Measurements from ENCODE around the gene TMEM165.
"Not testable (repeated sequence)": the region's sequence is repeated elsewhere in the genome, so short reads cannot be mapped to it uniquely, and the experiment has no call there.

The TMEM165 gene

DNA sequence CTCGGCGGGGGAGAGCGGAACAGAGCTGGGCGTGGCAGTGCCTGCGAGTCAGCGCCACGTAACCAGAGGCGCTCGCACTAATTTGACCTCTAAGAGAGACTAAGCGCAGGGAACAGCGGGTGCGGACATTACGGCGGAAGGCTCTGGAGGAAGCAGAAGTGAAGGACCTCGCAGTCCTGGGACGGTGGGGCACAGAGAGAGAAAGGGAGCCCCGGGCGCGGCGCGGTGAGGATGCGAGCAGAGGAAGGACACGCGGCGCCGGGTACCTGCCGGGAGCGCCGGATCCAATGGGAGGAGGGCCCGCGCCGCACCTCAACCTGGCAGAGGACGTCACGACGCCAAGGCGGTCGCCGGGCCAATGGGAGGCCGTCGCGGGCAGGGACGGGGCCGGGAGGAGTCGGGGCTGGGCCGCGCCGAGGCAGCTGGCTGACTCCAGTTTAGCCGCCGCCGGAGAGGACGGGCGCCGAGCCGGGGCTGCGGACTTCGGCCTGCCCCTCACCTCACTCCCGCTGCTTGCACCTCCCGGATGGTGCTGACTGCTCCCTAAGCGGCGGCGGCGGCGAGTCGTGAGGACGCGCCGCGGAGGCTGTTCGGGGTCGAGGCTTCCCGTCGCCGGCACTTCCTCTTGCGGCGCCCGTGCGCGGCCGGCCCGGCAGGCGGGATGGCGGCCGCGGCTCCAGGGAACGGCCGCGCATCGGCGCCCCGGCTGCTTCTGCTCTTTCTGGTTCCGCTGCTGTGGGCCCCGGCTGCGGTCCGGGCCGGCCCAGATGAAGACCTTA is at the start of gene TMEM165:
TSS of gene TMEM165 (plus strand) at position 429 of the 779 bp plus-strand sequence. CDS start at position 662, 233 bp downstream.
- peak; percentile 75 to 91 (median 86) for DNase-seq

DNA sequence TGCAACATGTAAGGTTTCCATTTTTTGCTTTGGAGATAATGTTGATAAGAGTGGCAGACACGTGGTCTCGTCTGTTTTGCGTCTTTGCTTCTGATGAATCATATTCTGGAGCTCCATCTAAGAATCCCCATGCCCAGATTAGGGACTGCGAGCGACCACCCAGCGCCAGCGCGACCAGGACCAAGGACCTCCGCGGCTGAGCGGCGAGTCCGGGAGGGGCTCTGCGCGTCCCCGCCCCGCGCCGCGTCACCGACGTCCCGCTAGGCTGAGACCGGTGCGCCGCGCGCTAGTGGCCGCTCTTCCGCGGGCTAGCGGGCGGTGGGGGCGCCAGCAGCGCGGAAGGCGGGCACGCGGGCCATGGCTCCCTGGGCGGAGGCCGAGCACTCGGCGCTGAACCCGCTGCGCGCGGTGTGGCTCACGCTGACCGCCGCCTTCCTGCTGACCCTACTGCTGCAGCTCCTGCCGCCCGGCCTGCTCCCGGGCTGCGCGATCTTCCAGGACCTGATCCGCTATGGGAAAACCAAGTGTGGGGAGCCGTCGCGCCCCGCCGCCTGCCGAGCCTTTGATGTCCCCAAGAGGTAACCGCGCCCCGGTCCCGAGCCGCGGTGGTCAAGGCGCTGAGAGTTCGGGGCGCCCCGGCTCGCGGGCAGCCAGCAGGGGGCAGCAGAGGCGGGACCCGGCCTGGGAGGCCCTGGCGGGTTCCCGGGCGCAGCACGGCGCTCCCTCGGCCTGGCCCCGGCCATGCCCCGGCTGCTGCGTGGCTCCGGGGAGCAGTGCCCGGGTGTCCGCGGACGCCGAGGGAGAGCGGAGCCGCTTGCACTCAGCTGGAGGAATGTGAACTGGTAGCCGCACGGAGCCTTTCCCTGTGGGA is 49.5 kb upstream of the TMEM165 start, which contains the start of gene SRD5A3:
TSS of gene SRD5A3 (plus strand) at position 263 of the 871 bp plus-strand sequence. CDS start at position 358, 95 bp downstream.
- DNase-seq, result peak; percentile 41 to 82 (median 64)

GRCh38 chr4:55346851-55347255 is 48.9 kb upstream of the TMEM165 start:
- no peak for DNase-seq

- no peak for DNase-seq
These were observed 48.0 kb upstream of the TMEM165 start for GRCh38 chr4:55347610-55348228.

DNA sequence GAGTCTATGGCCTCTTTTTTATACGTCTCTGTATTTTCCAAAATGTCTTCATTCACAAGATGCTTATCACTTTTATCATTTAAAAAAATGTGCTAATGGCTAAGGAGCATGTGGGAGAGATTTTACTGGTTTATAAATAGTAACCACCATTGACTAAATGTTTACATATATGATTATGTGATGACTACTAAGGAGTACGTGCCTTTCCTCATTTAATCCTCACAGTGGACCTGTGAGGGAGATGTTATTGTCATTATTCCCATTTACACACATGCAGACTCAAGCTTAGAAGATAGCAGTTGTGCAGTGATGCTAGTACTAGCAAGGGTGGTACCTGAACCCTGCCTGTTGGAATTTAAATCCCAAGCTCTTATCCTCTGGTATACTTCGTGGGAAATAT is 47.3 kb upstream of the TMEM165 start:
- DNase-seq, result no peak

- not testable (repeated sequence) for DNase-seq
These were observed 44.9 kb upstream of the TMEM165 start for GRCh38 chr4:55350870-55351269.

DNA sequence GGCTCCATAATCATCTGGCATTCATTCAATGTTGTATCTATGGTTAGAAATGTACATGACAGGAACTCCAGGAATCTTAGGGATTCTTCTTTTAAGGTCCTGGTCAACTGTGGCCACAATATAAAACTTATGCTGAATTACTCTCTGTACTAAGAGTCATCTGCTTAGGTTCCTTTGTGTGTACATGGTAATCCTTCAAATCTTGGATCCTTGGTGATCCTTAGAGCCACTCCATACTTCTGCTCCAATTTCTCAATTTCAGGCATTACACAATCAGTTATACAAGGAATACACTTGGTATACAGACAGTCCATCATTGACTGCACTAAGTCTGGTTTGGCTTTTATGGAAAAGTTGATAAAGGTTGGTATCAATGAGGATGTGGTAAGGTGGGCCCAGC is 43.9 kb upstream of the TMEM165 start:
- no peak for DNase-seq

DNA sequence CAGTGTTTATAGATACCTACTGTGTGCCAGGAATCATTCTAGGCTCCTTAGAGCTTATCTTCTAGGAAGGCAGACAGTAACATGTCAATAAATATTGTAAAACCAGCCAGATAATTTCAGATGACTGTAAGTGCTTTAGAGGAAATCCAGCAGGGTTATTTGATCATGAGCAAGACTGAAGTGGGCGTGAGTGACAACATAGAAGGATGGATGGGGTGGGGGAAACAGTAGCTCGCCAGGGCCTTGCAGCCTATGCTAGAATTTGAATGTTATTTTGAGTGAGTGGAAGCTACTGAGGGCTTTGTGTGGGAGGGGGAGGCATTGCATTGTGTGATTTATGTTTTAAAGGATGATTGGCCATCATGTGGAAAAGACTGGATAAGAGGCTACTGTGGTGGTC is 43.0 kb upstream of the TMEM165 start:
- no peak for DNase-seq

DNA sequence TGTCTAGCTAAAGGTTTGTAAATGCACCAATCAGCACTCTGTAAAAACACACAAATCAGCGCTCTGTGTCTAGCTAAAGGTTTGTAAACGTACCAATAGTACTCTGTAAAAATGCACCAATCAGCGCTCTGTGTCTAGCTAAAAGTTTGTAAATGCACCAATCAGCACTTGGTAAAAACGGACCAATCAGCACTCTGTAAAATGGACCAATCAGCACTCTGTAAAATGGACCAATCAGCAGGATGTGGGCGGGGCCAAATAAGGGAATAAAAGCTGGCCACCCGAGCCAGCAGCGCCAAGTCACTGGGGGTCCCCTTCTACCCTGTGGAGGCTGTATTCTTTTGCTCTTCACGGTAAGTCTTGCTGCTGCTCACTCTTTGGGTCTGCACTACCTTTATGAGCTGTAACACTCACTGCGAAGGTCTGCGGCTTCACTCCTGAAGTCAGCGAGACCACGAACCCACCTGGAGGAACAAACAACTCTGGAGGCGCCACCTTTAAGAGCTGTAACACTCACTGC is 42.5 kb upstream of the TMEM165 start:
- DNase-seq, result not testable (repeated sequence)

DNA sequence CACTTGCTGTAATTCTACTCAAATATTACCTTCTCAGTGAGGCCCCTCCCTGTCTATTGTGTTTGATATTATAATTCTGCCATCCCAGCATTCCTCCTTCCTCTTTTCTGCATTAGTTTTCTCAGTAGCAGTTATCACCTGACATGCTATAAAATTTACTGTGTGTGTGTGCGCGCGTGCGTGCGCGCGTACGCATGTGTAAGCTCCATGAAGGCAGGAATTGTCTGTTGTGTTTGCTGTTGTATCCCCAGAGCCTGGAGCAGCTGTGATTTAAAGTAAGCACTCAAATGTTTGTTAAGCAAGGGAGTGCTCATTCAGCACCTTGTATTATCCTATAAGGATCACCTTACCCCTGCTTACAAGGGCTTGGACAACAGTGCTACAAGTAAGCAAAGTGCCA is 41.1 kb upstream of the TMEM165 start:
- no peak for DNase-seq

DNA sequence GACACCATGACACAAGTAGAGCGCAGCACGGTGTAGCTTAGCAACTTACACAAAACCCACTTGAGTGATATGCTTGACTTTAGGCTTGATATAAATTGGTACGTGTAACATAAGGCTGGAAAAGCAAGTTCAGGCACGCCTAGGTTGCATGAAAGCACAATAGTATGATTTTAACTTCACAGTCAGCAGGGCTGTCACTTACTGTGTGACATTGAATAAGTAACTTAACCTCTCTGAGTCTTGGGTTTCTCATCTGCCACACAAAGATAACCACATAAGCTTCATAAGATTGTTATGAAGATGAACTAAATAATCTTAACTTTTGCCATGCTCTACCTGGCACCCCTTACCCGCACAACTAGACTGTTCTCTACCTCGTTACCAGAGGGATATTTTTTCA is 40.2 kb upstream of the TMEM165 start:
- no peak for DNase-seq

DNA sequence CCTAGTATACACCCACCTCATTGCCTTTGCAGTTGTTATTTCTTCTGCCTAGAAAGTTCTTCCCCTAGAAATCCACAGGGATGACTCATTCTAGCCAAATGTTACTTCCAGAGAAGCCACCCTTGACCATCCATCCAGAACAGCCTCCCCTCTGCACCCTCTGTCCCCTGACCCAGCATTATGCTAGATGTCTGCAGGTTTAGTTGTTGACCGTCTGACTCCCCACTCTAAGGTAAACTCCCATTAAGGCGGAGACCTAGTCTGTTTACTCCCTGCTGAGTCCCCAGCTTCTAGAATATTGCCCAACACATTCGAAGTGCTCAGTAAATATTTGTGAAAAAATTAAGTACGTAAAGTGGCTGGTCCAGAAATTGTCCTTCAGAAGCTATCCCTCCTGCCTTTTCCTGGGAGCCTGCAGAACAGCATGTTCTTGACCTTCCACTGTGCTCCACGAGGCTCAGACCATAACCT is 38.7 kb upstream of the TMEM165 start:
- no peak for DNase-seq

- no peak for DNase-seq
These were observed 37.5 kb upstream of the TMEM165 start for GRCh38 chr4:55358246-55358645.

- DNase-seq, result no peak
These were observed 37.1 kb upstream of the TMEM165 start for GRCh38 chr4:55358668-55359067.

DNA sequence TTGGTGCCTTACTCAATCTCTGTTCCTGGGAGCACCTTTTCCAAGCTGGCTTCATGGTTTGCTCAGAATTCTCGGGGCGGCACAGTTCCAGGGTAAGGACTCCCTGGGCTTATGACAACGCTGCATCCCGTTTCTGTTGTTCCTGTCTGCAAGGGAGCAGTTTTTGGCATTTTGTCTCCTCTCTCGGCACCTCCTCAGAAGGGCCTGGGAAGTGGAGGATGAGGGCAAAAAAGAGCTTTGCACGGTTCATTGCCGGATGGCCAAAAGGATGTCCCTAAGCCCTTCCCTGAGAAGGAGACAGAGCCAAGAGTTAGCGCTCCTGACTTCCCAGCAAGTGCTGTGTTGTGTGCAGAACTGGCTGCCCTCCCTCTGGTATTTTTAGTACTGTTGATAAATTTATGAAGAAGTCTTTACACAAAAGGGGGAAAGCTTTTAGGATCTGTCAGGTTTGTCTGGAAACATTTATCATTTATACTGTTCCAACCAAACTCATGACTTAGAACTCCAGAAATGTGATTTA is 36.3 kb upstream of the TMEM165 start:
- no peak for DNase-seq

DNA sequence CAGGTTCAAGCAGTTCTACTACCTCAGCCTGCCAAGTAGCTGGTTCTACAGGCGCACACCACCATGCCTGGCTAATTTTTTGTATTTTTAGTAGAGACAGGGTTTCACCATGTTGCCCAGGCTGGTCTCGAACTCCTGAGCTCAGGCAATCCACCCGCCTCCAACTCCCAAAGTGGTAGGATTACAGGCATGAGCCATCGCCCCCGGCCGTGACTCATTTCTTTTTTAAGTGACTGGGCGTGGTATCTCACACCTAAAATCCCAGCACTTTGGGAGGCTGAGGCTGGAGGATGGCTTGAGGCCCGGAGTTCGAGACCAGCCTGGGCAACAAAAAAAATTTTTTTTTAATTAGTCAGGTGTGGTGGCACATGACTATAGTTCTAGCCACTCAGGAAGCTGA is 32.8 kb upstream of the TMEM165 start:
- DNase-seq, result not testable (repeated sequence)

DNA sequence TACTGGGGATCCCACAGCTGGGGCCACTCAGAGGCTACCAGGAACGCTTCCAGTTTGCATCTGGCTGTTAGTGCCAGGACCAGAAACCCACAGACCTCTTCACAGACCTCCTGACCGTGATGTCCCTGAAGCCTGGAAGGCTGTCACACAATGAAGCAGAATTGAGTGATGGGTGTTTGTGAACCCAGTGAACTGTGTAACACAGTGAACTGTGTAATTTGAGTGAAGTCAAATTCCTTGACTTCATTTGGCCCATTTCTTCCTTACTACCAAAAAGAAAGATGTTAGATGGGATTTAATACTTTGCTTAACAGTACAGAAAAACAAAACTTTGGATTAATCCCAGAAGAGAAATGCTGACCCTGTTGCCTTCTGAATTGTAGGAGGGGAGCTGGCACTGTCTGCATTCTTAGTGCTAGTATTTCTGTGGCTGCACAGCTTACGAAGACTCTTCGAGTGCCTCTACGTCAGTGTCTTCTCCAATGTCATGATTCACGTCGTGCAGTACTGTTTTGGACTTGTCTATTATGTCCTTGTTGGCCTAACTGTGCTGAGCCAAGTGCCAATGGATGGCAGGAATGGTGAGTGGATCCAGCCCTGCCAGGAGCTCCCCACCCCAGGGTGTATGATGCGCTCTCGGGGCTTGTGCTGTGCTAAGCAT is 31.9 kb upstream of the TMEM165 start:
- DNase-seq, result no peak

DNA sequence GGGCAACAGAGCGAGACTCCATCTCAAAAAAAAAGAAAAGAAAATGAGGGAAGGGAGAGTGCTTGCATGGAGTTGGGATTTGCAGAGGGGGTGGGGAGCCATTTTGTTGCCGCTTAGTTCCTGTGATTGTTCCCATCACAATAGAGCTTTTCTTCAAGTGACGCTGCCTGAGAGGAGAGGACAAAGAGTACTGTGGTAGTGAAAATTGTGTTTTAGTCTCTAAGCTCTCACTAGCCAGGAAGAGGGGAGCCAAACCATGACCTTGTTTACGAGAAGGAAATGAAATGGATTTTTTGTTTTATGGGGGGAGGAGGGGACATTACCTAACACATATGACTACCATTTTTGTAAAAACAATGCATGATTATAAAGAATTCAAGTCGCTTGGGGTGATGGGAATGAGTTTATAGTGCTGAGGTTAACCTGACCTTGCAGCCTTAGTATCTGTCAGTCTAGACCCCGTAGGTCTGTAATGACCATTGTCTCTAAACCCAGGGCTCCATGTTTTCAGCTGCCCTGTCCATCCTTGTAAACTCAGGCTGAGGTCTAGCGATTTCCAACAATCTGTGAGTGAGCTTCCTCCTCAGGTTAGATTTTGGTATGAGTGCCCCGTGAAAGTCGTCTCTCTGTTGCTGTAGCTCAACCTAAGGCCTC is 30.9 kb upstream of the TMEM165 start:
- no peak for DNase-seq

DNA sequence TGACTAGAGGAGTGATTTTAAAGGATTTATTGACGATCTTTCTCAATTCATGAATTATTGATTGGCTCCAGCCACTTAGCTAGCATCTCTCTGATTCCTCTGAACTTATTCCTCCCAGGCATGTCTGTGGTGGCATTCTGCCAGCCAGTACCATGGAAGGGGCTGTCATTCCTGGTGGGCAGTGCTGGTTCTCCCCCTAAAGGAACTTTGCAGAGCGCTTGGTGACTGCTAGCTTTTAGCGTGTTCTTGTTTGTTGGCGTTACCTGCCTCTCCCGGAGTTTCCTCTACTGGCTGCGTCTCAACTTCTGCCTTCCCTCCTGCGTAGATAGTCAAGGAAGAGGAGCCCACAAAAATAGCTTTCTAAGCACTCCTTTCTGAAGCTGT is 30.4 kb upstream of the TMEM165 start:
- no peak for DNase-seq

GRCh38 chr4:55366621-55367020 is 29.1 kb upstream of the TMEM165 start:
- no peak for DNase-seq

DNA sequence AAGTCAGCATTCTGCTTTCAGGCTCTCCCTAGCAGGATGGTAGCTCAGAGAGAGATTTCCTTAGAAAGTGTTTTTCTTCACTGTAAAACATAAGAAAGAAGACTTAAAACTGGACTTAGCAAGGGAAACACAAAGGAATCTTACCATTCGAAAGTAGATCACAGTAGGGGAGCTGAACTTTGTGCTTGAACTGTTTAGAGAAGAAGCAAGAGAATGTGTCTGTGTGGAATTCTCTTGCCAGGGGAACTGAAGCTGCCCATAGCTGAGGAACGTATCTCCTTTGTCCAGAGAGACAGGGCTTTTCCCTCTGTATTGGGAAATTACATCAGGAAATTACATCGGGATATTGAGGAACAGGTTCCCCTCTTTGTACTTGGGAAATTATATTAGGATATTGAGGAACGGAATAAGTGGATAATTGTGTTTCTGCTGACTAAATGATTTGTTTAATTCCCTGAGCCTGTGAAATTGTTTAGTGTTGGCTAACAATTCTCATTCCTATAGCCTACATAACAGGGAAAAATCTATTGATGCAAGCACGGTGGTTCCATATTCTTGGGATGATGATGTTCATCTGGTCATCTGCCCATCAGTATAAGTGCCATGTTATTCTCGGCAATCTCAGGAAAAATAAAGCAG is 28.6 kb upstream of the TMEM165 start:
- no peak for DNase-seq
